Urothelium cell line (cell line): ENCODE data around the gene DAB2IP.
"Not testable (repeated sequence)": the region's sequence is repeated elsewhere in the genome, so short reads cannot be mapped to it uniquely, and the experiment has no call there.

Experiments
- DNase-seq: peaks from one replicate; pipeline ENCODE4 v3.0.0; 2011; ENCODE audit warnings: low spot score, mixed read lengths
- FAIRE-seq: peaks from 2 replicates; lab custom pipeline; 2011; peaks lifted over from hg19 to GRCh38; lab: Jason Lieb, UNC

DAB2IP gene

DNA sequence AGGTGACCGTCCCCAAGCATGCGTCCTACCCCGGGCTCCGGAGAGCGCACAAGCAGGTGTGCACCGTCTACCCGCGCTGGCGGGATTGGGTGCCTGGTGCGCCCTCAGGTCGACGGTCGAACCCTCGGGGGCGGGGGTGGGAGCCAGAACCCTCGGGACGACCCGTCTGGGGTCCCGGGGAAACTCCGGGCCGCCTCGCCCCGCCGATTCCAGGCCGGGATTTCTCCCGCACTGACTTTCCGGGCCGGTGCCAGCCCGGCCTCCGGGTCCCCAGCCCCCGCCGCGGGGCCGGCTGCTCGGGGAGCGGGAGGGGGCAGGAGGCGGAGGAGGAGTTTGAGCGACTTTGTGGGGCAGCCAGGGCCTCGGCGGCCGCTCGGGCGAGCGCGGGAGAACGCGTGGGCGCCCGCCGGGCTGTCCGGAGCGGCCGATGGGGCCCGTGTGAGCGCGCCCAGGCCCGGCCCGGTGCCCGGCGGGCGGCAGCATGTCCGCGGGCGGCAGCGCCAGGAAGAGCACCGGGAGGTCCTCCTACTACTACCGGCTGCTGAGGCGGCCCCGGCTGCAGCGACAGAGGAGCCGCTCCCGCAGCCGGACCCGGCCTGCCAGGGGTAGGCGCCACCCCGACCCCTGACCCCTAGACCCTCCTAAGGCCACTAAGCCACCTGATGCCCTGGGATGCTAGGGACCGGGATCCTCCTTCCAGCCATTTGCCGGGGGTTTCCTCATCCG is at the start of gene DAB2IP:
Gene DAB2IP (plus strand): TSS at position 340 of the 726 bp plus-strand sequence. CDS start 142 bp downstream, at position 482.
- DNase-seq: peak; percentile 61
- no peak for FAIRE-seq

DNA sequence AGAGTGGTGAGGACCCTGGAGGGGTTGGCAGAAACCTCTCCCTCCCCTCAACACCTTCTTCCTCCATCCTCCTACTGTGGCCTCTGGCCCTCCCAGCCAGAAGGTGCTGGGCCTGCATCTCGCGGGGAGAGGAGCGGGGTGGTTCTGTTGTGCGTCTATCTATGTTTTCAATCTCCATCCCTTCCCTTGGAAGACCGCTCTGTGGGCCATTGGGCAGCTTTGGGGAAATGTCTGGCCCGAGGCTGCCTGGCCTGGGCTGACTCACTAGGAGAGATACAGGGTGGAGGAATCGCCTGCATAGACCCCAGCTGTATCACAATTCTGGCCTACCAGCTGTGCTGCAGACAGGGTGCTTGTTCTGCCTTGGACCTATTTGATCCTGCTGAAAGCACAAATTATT is 48.4 kb upstream of the DAB2IP start:
- FAIRE-seq (no peak), DNase-seq (no peak)

DNA sequence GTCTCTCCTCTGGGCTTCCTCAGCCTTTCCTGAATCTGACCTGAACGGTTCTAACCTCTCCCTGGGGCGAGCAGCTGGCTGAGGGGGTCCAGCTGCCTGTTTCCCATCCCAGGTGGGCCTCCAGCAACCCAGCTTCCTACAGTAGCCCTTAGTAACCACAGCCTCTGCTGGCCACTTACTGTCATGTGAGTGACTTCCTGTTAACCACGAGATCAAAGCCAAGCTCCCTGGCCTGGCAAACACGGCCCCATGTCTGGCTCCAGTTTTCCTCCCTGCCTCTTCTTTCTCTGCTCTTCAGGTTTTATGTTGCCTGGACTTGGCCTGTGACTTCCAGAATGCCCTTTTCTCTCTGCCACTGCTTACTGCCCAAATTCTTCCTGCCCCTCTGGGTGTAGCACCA is 47.2 kb upstream of the DAB2IP start:
- DNase-seq (no peak), FAIRE-seq (no peak)

DNA sequence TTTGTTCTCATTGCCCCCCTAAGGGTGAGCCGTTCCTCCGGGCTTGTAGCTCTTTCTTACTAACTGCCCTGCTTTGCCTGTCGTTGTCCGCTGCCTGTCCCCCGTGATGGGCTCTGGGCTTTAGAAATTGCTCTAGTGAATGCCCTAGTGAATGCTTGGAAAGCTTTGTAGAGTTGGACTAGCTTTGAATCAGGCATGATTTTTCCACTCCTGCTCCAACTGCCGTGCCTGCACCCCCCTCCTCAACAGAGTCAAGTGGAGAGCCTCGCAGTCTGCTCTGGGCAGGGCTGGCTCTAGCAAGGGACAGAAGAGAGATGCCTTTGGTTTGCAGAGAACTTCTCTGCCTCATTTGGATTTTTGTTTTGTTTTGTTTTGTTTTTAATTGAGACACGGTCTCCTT is 46.8 kb upstream of the DAB2IP start:
- no peak for FAIRE-seq
- no peak for DNase-seq

DNA sequence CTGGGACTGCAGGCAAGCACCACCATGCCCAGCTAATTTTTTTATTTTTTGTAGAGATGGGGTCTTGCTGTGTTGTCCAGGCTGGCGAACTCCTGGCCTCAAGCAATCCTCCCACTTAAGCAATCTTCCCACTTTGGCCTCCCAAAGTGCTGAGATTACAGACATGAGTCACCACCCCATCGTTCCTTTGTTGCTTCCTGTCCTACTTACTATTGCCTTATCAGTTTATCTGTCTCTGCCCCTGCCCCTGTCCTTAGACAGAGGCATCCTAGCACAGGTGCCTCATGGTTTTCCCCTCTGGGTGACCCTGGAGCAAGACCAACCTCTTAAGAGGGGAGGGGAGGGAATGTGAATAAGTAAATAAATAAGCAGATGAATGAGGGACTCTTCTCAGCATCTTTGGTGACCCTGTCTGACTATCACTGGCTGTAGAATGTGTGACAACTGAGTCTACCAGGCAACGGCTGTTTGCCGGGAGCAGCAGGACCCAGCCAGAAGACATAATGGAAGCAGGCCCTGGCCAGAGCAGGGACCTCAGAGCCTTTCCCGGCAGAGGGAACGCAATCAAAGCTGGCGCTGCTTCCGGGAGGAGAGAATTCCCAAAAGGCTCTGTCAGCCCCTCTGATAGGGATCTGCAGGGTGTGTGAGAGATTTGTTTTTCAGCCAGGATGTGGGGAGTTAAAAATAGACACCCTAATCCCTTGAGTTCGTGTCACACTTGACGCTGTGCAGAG is 43.8 kb upstream of the DAB2IP start:
- DNase-seq (no peak), FAIRE-seq (no peak)

DNA sequence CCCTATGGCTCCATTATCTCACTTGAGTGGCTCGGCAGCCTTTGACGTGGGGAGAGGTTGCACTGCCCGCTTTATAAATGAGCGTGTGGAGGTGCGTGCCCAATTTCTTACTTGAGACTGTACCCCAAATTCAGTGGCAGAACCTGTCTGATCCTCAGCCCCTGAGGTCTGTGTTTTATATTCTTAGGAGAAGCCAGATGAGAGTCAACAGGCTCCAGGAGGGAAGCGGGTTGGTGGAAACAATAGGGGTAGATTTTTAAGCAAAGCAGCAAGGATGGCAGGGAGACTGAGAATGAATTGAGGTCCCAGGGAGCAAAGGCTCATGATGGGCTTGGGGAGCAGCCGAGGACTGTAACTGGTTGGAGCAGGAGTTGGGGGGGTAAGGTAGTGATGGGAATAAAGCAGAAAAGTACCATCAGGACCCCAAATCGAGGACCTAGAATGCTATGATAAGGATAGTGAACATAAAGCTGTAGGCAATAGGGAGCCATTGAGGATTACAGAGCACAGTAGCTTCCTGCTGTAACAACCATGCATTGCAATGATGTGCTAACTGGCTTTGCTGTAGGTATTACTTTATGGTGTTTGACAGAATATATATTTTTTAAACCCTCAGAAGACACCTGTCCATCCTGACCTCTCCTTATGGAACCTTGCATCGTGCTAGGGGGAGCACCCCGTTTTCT is 43.1 kb upstream of the DAB2IP start:
- no peak for DNase-seq
- no peak for FAIRE-seq

DNA sequence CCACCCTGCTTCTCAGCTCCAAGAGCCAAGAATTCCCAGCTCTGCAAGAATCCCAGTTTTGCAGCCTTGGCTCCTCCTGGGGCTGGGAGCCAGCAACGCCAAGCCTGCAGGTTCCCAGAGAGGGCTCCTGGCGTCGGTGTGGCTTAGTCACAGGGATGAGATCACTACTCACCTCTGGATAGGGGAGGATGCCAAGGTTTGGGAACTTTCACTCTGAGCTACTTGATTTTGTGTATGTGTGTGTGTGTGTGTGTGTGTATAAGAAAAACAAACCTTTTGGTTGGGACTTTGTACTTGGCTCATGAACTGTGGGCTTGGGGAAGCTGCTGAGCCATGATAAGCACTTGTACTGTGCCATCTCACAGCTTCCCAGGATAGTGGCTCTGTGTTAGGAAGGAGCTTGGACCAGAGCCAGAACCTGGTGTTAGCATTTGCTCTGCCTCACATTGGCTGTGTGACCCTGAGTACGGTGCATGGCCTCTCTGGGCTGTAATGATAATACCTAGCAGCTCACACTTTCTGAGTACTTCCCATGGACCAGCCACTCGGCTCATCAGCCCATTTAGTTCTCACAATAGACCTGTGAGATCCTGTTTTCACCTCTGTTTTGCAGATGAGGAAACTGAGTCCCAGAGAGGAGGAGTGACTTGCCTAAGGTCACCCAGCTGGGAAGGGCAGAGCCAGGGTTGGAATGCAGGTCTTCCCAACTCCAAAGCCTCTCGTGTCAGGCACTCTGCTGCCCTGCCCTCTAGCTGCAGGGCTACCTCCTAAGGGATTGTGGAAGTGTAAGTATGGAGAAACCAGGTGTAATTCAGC is 41.4 kb upstream of the DAB2IP start:
- FAIRE-seq: no peak

DNA sequence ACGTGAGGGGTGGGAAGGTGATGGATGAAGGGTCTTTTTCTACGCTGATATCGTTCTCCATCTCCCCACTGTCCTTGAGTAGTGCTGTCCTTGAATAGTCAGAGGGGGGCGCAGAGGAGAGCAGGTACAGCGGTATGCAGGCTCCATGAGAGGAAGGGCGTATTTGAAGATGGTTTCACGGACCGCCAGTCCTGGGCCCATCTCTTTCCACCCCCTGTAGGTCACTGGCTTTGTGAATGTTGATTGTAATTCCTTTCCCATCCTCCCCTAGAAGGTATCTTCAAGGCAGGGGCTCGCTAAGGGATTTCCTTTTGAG is 40.8 kb upstream of the DAB2IP start:
- DNase-seq (no peak), FAIRE-seq (no peak)

More for the DNA sequence above, 41.4 kb upstream of the DAB2IP start:
- peak; percentile 91 for DNase-seq

DNA sequence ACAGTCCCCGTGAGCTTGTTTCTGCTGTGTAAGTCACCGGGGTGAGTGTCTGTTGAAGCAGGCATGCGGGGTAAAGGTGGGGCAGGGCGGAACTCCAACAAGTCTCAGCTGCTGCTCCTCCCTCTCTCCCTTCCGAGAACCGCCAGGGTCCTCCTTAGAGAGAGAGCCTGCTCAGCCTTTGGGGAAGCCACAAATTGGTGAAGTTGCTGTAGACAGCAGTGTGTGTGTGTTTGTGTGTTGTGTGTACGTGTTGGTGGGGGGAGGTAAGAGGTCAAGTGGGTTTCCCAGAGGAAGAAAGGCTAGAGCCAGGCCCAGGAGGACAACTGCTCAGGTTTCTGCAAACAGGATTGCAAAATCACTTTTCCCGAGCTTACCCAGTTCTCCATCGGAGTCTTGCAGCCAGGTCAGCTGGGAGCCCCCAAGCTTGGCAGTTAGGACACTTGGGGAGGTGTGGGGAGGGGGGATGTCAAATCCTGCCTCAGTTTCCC is 38.9 kb upstream of the DAB2IP start:
- no peak for DNase-seq
- no peak for FAIRE-seq

DNA sequence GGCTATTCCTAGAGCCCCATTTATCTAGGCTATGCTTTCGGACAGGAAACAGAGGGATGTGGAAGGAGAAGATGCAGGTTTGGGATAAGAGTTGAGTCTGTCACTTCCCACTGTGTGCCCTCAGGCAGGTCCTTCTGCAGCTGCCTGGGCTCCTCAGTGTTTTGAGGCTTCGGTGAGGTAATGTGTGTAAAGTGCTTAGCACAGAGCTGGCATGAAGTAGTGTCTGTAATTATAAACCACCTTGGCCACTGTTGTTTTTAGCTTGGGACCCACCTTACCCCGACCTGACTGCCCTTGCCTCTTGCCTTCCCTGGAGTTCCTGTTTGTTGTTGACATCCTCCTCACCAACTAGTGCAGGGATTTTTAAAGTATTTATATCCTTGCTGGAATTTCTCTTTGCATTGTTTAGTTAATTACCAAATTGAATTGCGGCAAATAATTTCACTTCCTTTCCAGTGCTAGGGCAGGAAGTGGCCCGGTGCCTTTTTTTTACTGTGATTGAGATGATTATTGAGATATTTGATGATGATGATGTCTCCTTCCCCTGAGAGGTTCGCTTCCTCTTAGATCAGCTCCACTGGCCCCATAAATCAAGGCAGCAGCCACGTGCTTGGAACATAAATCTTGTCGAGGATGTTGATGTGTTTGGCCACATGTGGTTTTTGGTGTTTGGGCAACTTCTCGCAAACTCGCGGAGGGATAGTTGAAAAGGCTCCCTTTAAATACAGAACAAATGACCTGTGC is 38.3 kb upstream of the DAB2IP start:
- no peak for FAIRE-seq
- DNase-seq: no peak

DNA sequence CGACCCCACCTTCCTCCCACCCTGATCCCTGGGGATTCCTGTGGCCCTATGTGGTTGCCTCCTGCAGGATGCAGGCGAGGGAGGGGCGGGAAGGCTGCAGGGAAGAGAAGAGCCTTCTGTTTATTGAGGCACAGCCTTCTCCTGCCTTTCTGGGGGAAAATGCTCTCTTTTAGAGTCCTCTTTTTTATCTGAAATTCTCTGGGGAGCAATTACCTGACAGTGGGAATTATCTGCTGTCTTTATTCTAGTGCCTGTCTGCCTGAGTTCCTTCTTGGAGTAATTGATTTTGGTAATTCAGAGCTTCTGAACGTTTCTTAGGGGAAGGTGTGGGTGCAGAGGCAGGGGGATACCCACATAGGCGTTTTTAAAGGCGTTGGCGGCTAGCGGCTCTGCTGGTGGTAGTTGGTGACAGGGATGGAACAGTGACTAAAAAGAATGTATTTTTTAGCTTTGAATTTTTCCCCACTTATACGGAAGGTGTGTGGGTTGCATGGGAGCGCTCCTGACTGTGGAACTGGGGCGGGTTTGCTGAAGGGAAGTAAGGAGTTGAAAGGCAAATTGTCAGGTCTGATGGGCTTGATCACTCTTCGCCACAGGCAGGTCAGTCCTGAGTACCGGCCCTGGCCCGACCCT is 35.2 kb upstream of the DAB2IP start:
- FAIRE-seq: no peak

DNA sequence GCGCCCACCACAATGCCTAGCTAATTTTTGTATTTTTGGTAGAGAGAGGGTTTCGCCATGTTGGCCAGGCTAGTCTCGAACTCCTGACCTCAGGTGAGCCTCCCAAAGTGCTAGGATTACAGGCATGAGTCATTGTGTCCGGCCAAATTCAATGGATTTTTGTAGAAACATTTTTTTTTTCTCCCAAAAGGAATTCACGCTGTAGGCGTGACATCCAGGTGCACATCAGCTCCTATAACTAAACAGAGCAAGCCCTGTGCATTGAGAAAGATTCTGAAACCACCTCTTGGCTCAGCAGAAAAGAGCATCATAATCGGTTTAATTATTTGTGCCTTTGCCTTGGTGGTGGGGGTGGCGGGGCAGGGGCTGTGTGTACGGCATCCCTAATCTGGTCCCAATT is 32.9 kb upstream of the DAB2IP start:
- FAIRE-seq: no peak
- DNase-seq: no peak

More for the DNA sequence above, 35.2 kb upstream of the DAB2IP start:
- no peak for DNase-seq

DNA sequence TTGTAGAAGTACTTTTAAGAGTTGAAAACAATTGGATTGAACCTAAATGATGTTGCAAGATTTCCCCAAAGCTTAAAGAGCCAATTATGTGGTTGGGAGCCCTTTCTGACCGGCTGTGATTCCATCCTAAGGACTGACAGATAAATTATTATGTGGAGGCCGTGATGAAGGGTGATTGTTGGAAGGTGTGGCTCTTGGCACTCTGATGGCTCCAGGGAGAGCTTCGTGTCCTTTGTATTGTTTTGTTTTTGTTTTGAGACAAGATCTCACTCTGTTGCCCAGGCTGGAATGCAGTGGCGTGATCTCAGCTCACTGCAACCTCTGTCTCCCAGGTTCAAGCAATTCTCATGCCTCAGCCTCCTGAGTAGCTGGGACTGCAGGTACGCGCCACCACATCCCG is 32.5 kb upstream of the DAB2IP start:
- DNase-seq, FAIRE-seq: not testable (repeated sequence)

DNA sequence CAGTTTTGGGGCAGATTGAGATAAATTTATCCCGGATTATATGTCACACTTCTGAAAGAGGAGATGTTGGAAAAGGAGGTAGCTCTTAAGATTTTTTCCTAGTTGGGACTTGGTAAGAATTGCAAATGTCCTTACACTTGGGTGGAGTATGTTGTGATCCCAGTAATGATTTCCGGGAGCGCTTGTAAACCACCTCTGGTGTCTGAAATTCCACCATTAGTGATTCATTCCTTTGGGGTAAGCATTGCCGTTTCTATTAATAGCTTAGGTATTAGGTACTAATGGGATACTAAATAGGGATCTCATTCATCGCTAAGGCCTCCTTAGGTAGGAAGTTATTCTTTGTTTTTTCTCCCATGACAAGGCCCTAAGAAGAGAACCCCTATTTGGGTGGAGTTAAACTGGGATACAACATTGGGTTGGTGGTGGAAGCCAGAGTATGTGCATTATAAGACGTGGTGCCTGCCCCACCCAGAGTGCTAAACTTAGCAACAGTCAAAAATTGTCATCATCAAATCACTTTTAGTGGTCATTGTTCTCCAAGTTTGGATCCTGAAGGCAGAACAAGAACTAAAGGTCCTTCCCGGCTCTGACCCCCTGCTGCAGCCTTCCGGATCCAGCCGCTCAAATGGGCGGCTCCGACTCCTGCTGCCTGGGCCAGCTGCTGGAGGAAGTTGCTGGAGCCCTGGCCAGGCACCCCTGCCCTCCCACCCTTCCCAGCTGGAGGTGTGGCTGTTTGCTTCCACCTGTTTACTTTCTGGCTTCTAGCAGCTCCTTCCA is 31.7 kb upstream of the DAB2IP start:
- DNase-seq (no peak), FAIRE-seq (no peak)

DNA sequence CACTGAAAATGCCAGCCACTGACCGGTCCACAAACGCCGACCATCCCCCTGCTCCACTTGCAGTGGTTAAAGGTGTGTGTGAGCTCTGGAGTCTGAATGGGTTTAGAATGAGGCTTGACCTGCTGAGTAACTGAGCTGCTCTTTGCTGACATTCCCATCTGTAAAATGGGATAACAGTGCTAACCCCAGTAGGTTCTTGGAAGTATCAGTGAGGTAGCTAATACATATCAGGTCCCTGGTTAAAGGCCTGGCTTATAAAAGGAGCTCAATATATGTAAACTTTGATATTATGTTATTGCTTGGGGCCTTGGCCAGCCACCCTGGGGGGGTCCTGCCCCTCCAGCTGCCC is 31.1 kb upstream of the DAB2IP start:
- FAIRE-seq (no peak), DNase-seq (no peak)

DNA sequence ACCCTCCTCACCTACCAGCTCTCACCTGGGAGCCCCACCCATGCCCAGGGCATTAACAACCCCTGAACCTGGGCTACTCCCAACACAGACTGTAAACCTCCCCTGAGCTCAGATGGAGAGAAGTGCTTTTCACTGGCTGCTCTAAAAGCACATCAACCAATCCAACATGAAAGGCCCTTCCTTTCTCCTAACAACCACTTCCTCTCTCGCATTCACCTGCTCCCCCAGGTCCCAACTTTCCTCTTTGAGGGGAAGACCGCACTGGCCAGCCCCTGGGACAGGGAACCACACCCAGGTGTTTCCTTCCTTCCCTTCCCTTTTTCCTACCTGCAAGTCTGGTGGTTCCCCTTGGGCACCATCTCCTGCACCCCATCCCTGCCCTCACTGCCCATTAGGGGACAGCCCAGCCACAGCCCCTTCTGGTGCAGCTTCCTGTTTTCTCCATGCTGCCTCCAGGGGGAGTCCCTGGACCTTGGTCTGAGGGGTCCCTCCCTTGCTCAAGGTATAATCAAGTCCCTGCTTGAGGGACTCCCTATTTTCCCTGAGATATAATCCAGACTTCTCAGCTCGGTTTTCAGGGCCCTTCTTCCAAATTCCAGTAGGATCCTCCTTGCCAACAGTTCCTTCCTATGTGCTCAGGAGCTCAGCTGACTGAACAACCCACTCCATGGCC is 30.5 kb upstream of the DAB2IP start:
- DNase-seq (no peak), FAIRE-seq (no peak)

DNA sequence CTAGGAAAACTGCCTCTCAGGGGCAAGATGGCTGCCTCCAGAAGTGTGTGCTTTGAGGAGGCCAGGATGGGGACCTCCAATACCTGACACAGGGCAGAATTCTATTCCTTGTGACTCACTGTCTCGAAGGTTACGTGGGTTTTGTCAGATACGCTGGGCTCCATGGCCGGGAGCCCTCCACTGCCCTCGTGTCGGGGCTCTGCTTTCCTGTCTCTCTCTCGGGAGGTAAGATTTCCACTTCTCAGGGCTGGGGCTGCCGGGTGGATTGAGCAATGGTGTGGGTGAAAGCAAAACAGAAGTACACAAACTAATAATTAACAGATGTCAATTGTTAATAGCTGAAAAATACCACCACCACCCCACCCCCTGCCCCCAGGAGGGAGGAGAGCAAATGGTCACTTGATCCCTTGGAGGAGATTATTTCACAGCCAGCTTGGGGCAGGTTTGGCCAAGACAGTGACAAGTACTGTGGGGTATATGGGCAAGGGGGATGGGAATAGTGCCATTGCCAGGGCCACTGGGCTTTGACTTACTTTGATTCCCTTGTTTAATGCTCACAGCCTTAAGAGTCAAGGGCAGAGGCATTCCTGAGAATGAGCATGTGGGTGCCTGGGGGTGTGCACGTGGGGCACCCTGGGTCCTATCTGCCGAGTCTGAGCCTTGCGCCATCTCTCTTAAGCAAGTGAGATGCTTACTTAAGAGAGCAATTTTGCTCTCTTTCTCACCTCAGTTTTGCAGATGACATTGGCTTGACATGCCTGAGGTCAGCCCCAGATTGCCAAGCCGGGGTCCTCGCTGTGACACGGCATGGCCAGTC is 28.8 kb upstream of the DAB2IP start:
- FAIRE-seq: no peak
- no peak for DNase-seq

DNA sequence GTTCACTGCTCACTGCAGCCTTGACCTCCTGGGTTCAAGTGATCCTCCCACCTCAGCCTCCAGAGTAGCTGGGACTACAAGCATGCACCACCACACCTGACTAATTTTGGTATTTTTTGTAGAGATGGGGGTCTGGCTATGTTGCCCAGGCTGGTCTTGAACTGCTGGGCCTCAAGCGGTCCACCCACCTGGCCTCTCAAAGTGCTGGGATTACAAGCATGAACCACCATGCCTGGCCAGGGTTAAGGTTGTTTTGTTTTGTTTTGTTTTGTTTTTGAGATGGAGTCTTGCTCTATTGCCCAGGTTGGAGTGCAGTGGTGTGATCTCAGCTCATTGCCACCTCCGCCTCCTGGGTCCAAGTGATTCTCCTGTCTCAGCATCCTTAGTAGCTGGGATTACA is 28.0 kb upstream of the DAB2IP start:
- not testable (repeated sequence) for FAIRE-seq

More for the DNA sequence above, 28.0 kb upstream of the DAB2IP start:
- not testable (repeated sequence) for DNase-seq
